Gastroesophageal sphincter (tissue), 4 donors: Measurements from ENCODE around the gene CABP7. TPM values are rescaled to one million over a fixed set of nuclear protein-coding genes. Genes with fewer than 3 reads are reported as not detected.
A peak's percentile ranks its signal among the peaks of the same experiment; 100 is the strongest.

Experiments used
- ATAC-seq: fragments of 150-250 bp; one replicate; pipeline ENCODE4 v1.9.1; 2016; ENCODE audit warnings: mild to moderate bottlenecking, moderate library complexity
- H3K27ac ChIP-seq, 4 donors: fragments of 200-600 bp; sonication (generic) in 3 of 4; 1 replicate in 3 of 4; 2 replicates in 1 of 4; pipeline ENCODE4 v1.5.1; 2016 to 2019
- H3K27me3 ChIP-seq: fragments of 200-600 bp; sonication (generic); one replicate; pipeline ENCODE4 v1.5.1; 2019
- H3K36me3 ChIP-seq, 2 donors: fragments of 200-600 bp; sonication (generic); one replicate each; pipeline ENCODE4 v1.5.1; 2019; ENCODE audit warnings: control low read depth in 1 of 2
- H3K4me1 ChIP-seq, 3 donors: fragments of 200-600 bp; sonication (generic); 1 replicate in 2 of 3; 2 replicates in 1 of 3; pipeline ENCODE4 v1.5.1; 2016 to 2019; ENCODE audit warnings: control low read depth in 2 of 3
- H3K4me3 ChIP-seq, 2 donors: fragments of 200-600 bp; sonication (generic); one replicate each; pipeline ENCODE4 v1.5.1; 2019; ENCODE audit warnings: mild to moderate bottlenecking in 1 of 2, moderate library complexity in 1 of 2
- H3K9me3 ChIP-seq, 3 donors: fragments of 200-600 bp; sonication (generic); one replicate each; pipeline ENCODE4 v1.5.1; 2017 to 2019; ENCODE audit warnings: control low read depth in 2 of 3
- CTCF ChIP-seq, 4 experiments: fragments of 200-600 bp in 2 of 4; fragments of 450-650 bp in 2 of 4; sonication (generic) in 1 of 4; IDR thresholded peaks; one replicate each; pipeline ENCODE4 v1.5.1; 2017 to 2019; ENCODE audit warnings: antibody characterized with exemption in 4 of 4, mild to moderate bottlenecking in 2 of 4, moderate library complexity in 2 of 4
- EP300 ChIP-seq: sonication (generic); formaldehyde crosslinking; IDR thresholded peaks from one replicate; pipeline ENCODE4 v1.6.1; 2017; ENCODE audit warnings: antibody characterized with exemption, mild to moderate bottlenecking
- POLR2A ChIP-seq, 2 donors: fragments of 450-650 bp; IDR thresholded peaks; one replicate each; pipeline ENCODE4 v1.6.1; 2017; ENCODE audit warnings: antibody characterized with exemption in 2 of 2, mild to moderate bottlenecking in 2 of 2, moderate library complexity in 1 of 2
- POLR2AphosphoS5 ChIP-seq: sonication (generic); formaldehyde crosslinking; IDR thresholded peaks from one replicate; pipeline ENCODE4 v1.6.1; 2017; ENCODE audit warnings: antibody characterized with exemption
- WGBS, 2 donors: methylation state at CpG; one replicate each; pipeline ENCODE4 v1.1.5; 2018; ENCODE audit warnings: low coverage in 1 of 2; 5-methylcytosine and 5-hydroxymethylcytosine counted together
- total RNA-seq, 4 donors: library from RNA; depleted of rRNA; stranded (reverse); fragments of >200 nt; gene quantifications; one replicate each; pipeline ENCODE4 v1.1.0, GENCODE V29; 2016

The CABP7 gene
- total RNA-seq, 4 donors from 2014 or later: 0.27 to 0.62 (median 0.32) TPM; not detected in 1

GRCh38 chr22:29679316-29679715 is 40.5 kb upstream of the CABP7 start:
- WGBS, 2 donors: 79 to 80% methylated on average over 1 of the region's 1 CpG

GRCh38 chr22:29683536-29683935 is 36.3 kb upstream of the CABP7 start:
- no peaks in the 10 kb centered on the region for H3K9me3 ChIP-seq
- H3K36me3 ChIP-seq: peaks cover 0 to 100% of the 10 kb centered on the region in 2 donors
- no peak overlapping the region for H3K27ac ChIP-seq
- ATAC-seq: no peak
- WGBS, 2 donors: 80 to 86% methylated on average over 2 to 4 of the region's 4 CpGs
- no peak overlapping the region for H3K4me3 ChIP-seq
- H3K27me3 ChIP-seq: no peaks in the 10 kb centered on the region
- TF ChIP-seq EP300 (no peak), POLR2A (IDR thresholded peaks at IDR 0.05) (no peak), CTCF (IDR thresholded peaks at IDR 0.05) (no peak), POLR2AphosphoS5 (no peak)
- H3K4me1 ChIP-seq: no peaks in the 10 kb centered on the region

More at GRCh38 chr22:29679316-29679715, 40.5 kb upstream of the CABP7 start:
- Histone ChIP-seq H3K4me3 (no peak overlapping the region), H3K9me3 (no peaks in the 10 kb centered on the region), H3K36me3 (peaks cover 0 to 100% of the 10 kb centered on the region in 2 donors), H3K27me3 (no peaks in the 10 kb centered on the region), H3K27ac (no peak overlapping the region), H3K4me1 (no peaks in the 10 kb centered on the region)
- no peak for TF ChIP-seq POLR2AphosphoS5
- no peak for ATAC-seq

GRCh38 chr22:29684244-29684643 is 35.6 kb upstream of the CABP7 start:
- peaks cover 0 to 94% of the 10 kb centered on the region in 2 donors for H3K36me3 ChIP-seq

GRCh38 chr22:29689206-29689879 is 30.5 kb upstream of the CABP7 start:
- 43 to 63% methylated on average over 5 of the region's 5 CpGs for WGBS, 2 donors
- Histone ChIP-seq H3K27me3 (no peaks in the 10 kb centered on the region), H3K9me3 (no peaks in the 10 kb centered on the region), H3K36me3 (peaks cover 0 to 81% of the 10 kb centered on the region in 2 donors), H3K27ac (no peak overlapping the region), H3K4me3 (no peak overlapping the region), H3K4me1 (peaks cover 0 to 14% (median 0%) of the 10 kb centered on the region in 3 donors)
- TF ChIP-seq POLR2AphosphoS5: no peak
- TF ChIP-seq POLR2A (IDR thresholded peaks at IDR 0.05): no peak
- TF ChIP-seq EP300: no peak
- no peak for TF ChIP-seq CTCF (IDR thresholded peaks at IDR 0.05)
- ATAC-seq: no peak

More at GRCh38 chr22:29684244-29684643, 35.6 kb upstream of the CABP7 start:
- ATAC-seq: no peak
- H3K4me1 ChIP-seq: peaks cover 0 to 2% (median 0%) of the 10 kb centered on the region in 3 donors
- TF ChIP-seq POLR2A (IDR thresholded peaks at IDR 0.05) (no peak), CTCF (IDR thresholded peaks at IDR 0.05) (no peak), EP300 (no peak), POLR2AphosphoS5 (no peak)
- WGBS, 2 donors: 100% methylated on average over 2 of the region's 4 CpGs; no CpG with 5 or more reads in 1 of the 2 donors
- H3K27me3 ChIP-seq: no peaks in the 10 kb centered on the region
- H3K4me3 ChIP-seq: no peak overlapping the region
- H3K27ac ChIP-seq: no peak overlapping the region
- H3K9me3 ChIP-seq: no peaks in the 10 kb centered on the region

- Histone ChIP-seq H3K4me3 (no peak overlapping the region), H3K27me3 (no peaks in the 10 kb centered on the region), H3K36me3 (peaks cover 0 to 81% of the 10 kb centered on the region in 2 donors), H3K27ac (no peak overlapping the region), H3K4me1 (peaks cover 0 to 14% (median 0%) of the 10 kb centered on the region in 3 donors), H3K9me3 (no peaks in the 10 kb centered on the region)
- peak; percentile 37 for ATAC-seq
- TF ChIP-seq CTCF (IDR thresholded peaks at IDR 0.05) (peak in 3 of 4 experiments; percentile 44 to 69 (median 56)), POLR2AphosphoS5 (no peak)
- WGBS, 2 donors: 21 to 40% methylated on average over 2 of the region's 8 CpGs
Measured at GRCh38 chr22:29689880-29690213, 30.0 kb upstream of the CABP7 start.
